Brain microvascular endothelial cell (primary cell): ENCODE data around the gene GPR21.
A peak's percentile ranks its signal among the peaks of the same experiment; 100 is the strongest.

Experiments
- DNase-seq: peaks from one replicate; pipeline ENCODE4 v3.0.0-alpha.2; 2020
- H3K27ac ChIP-seq: fragments of 250-450 bp; sonication (Bioruptor Pico); 2 replicates; pipeline ENCODE4 v1.5.1; 2020; ENCODE audit warnings: mild to moderate bottlenecking, moderate library complexity
- H3K27me3 ChIP-seq: fragments of 250-450 bp; sonication (Bioruptor Pico); replicated peaks from 2 replicates; pipeline ENCODE4 v1.5.1; 2020; ENCODE audit warnings: mild to moderate bottlenecking
- H3K36me3 ChIP-seq: fragments of 250-450 bp; sonication (Bioruptor Pico); replicated peaks from 2 replicates; pipeline ENCODE4 v1.5.1; 2020; ENCODE audit warnings: mild to moderate bottlenecking
- H3K4me3 ChIP-seq: 2 replicates; pipeline ENCODE4 v1.5.1; 2011; ENCODE audit warnings: low read depth, mild to moderate bottlenecking, control low read depth, low read length, moderate library complexity
- CTCF ChIP-seq: IDR thresholded peaks from 2 replicates; pipeline ENCODE4 v1.5.1; 2011; ENCODE audit warnings: low read depth, mild to moderate bottlenecking, moderate library complexity, low read length, control low read depth, inconsistent platforms; ENCODE audit errors: missing control alignments
- in situ Hi-C: cut with HindIII; loops from 2 replicates; pipeline ENCODE4 v1.10.0; 2017; ENCODE audit warnings: low sequenced_read_pairs, low pct_ligation_motif_present

The GPR21 gene

GRCh38 chr9:123072407-123072995, 39.0 kb downstream of the GPR21 start:
- in situ Hi-C loops: no loop called here
- H3K36me3 ChIP-seq: no peaks in the 10 kb centered on the region
- no peak overlapping the region for H3K4me3 ChIP-seq
- TF ChIP-seq CTCF: no peak
- DNase-seq: no peak
- H3K27me3 ChIP-seq: no peaks in the 10 kb centered on the region
- no peak overlapping the region for H3K27ac ChIP-seq

DNA sequence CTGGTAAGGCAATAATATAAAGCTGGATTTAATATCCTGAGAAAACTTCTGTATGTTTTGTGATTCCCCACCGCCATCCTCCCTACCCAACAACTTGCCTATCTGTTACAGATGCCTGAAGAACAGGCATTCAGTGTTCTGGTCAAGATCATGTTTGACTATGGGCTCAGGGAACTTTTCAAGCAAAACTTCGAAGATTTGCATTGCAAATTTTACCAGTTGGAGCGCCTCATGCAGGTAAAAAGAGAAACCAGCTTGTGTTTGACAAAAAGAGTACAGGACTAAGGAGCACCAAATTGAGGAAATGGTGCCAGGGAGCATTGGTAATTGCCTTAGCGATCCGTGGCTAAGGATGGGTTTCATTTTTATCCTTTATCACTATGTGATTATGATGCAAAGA, 40.0 kb downstream of the GPR21 start:
- Histone ChIP-seq H3K4me3 (no peak overlapping the region), H3K36me3 (no peaks in the 10 kb centered on the region), H3K27me3 (no peaks in the 10 kb centered on the region), H3K27ac (no peak overlapping the region)
- no peak for DNase-seq
- in situ Hi-C loops: no loop called here
- no peak for TF ChIP-seq CTCF

DNA sequence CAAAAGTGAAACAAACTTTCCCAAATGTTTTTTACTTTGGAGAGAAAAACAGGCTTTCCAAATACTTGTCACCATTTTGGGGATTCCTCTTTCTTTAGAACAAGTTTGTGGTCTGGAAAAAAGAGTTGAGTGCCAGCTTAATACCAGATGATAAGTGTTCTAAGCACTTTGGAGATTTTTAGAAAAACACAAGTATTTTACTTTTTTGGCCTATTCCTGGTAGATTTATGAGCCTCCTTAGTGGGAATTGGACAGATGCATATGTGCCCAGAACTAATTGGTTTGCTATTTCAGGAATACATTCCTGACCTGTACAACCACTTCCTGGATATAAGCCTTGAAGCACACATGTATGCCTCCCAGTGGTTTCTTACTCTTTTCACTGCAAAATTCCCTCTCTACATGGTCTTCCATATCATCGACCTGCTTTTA, 40.5 kb downstream of the GPR21 start:
- Histone ChIP-seq H3K27ac (no peak overlapping the region), H3K27me3 (no peaks in the 10 kb centered on the region), H3K4me3 (no peak overlapping the region), H3K36me3 (no peaks in the 10 kb centered on the region)
- DNase-seq: no peak
- in situ Hi-C loops: no loop called here
- peak; percentile 3 for TF ChIP-seq CTCF

DNA sequence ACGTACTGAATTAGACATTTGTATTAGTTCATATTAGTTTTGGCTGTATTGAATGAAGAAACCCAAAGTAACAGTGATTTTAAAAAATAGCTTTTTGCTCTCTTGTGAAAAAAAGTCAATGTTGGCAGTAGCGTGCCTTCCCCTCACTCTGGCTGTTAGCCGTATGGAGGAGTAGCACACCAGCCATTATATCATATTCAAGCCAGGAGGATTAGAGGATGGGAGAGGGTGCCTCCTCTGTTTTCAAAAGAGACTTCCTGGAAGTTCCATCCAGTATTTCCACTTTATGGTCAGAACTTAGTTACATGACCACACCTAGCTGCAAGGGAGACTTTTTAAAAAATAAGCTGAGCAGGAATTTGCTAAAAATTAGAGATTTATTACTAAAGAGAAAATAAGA, 41.2 kb downstream of the GPR21 start:
- H3K27me3 ChIP-seq: no peaks in the 10 kb centered on the region
- no peaks in the 10 kb centered on the region for H3K36me3 ChIP-seq
- in situ Hi-C loops: no loop called here
- no peak overlapping the region for H3K4me3 ChIP-seq
- H3K27ac ChIP-seq: no peak overlapping the region
- DNase-seq: no peak
- TF ChIP-seq CTCF: no peak

- DNase-seq: no peak
- H3K36me3 ChIP-seq: peaks cover 4% of the 10 kb centered on the region
- no peak for TF ChIP-seq CTCF
- in situ Hi-C loops: no loop called here
- no peaks in the 10 kb centered on the region for H3K27me3 ChIP-seq
- no peak overlapping the region for H3K4me3 ChIP-seq
- no peak overlapping the region for H3K27ac ChIP-seq
Observed at GRCh38 chr9:123080444-123080843, 47.0 kb downstream of the GPR21 start.

DNA sequence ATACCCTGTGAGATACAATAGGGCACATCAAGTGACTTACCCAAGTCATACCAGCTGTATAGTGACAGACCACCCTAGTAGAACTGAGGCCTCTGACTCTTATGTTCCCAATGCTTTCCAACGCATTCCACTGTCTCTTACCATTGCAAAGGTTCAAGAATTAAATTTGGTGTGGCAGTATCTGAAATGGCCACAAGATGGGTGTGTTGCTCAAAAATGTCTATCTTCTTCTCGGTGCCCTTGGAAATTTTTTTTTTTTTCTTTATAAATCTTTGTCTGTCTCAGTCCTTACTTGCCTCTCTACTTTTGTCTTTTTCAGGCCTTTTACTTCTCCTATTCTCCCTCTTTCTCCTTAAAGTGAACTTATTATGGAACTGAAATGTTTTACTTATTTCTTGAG, 48.4 kb downstream of the GPR21 start:
- H3K27me3 ChIP-seq: no peaks in the 10 kb centered on the region
- H3K4me3 ChIP-seq: no peak overlapping the region
- H3K27ac ChIP-seq: no peak overlapping the region
- H3K36me3 ChIP-seq: peaks cover 4% of the 10 kb centered on the region
- in situ Hi-C loops: no loop called here
- peak; percentile 61 for TF ChIP-seq CTCF
- DNase-seq: peak; percentile 31
